GM10248 (cell line): ENCODE measurements around the gene TMEM242.

Source experiments
- CTCF ChIA-PET: fragments of 300-600 bp; sonication (Branson Sonifier 250); formaldehyde crosslinking; extraction: SDS; loops from one replicate; lab custom pipeline; 2021; ENCODE audit warnings: antibody characterized with exemption; lab: Yijun Ruan, JAX
- POLR2A ChIA-PET: fragments of 350-650 bp; sonication (Branson Sonifier 250); formaldehyde crosslinking; extraction: SDS; loops from one replicate; lab custom pipeline; 2020; ENCODE audit warnings: antibody characterized with exemption; lab: Yijun Ruan, JAX
- DNase-seq: peaks from one replicate; pipeline ENCODE4 v3.0.0; 2012; ENCODE audit errors: extremely low spot score
- CTCF ChIP-seq: IDR thresholded peaks from 2 replicates; pipeline ENCODE4 v1.5.1; 2012; ENCODE audit warnings: mild to moderate bottlenecking, low read depth; ENCODE audit errors: extremely low read depth, missing control alignments, control extremely low read depth

TMEM242 gene

GRCh38 chr6:157239671-157240058 is 83.7 kb downstream of the TMEM242 start:
- no peak for TF ChIP-seq CTCF
- no peak for DNase-seq
- CTCF ChIA-PET = no interaction called here
- POLR2A ChIA-PET = no interaction called here
